Activated CD8-positive, alpha-beta T cell treated with anti-CD3 and anti-CD28 coated beads for 36 hours (primary cell): ENCODE results near the gene GRK4. TPM values are rescaled to one million over a fixed set of nuclear protein-coding genes. Genes with fewer than 3 reads are reported as not detected.

Experiments
- ATAC-seq: fragments of 200-7000 bp; cut with Tn5 transposase; one replicate; pipeline ENCODE4 v1.10.0; 2021; ENCODE audit warnings: mild to moderate bottlenecking, moderate library complexity
- CTCF ChIA-PET: fragments of 350-600 bp; sonication (Branson Sonifier 250); formaldehyde crosslinking; loops from one replicate; lab custom pipeline; 2021; ENCODE audit warnings: antibody characterized with exemption; lab: Charles Lee
- POLR2A ChIA-PET: fragments of 350-600 bp; sonication (Branson Sonifier 250); formaldehyde crosslinking; loops from one replicate; lab custom pipeline; 2021; ENCODE audit warnings: antibody characterized with exemption; lab: Charles Lee
- DNase-seq: peaks from one replicate; pipeline ENCODE4 v3.0.0-alpha.2; 2020
- H3K27ac Mint-ChIP-seq: one replicate; pipeline ENCODE4 v1.8.0; 2021; ENCODE audit warnings: mild to moderate bottlenecking, mixed read lengths
- H3K27me3 Mint-ChIP-seq: one replicate; pipeline ENCODE4 v1.8.0; 2021; ENCODE audit warnings: mixed read lengths
- H3K36me3 Mint-ChIP-seq: one replicate; pipeline ENCODE4 v1.8.0; 2021; ENCODE audit warnings: low read depth, mixed read lengths
- H3K4me1 Mint-ChIP-seq: one replicate; pipeline ENCODE4 v1.8.0; 2021; ENCODE audit warnings: low read depth, mixed read lengths
- H3K4me3 Mint-ChIP-seq: one replicate; pipeline ENCODE4 v1.8.0; 2021; ENCODE audit warnings: mild to moderate bottlenecking, moderate library complexity, mixed read lengths
- H3K9me3 Mint-ChIP-seq: one replicate; pipeline ENCODE4 v1.8.0; 2021; ENCODE audit warnings: mixed read lengths
- CTCF ChIP-seq: fragments of 200-600 bp; IDR thresholded peaks from one replicate; pipeline ENCODE4 v1.8.0; 2022; ENCODE audit warnings: antibody characterized with exemption, mild to moderate bottlenecking
- intact Hi-C: fragments of 100-400 bp; cut with micrococcal nuclease; formaldehyde crosslinking; loops from one replicate; pipeline ENCODE4 v1.10.0; 2022
- total RNA-seq, 2 experiments: library from RNA; stranded (reverse); gene quantifications; one replicate each; pipeline ENCODE4 v1.2.3, GENCODE V29; 2021

Gene GRK4
- total RNA-seq, 2 experiments from 2014 or later: 2.8 to 3.0 TPM

GRCh38 chr4:3062471-3062870, 99.1 kb downstream of the GRK4 start:
- no peaks in the 10 kb centered on the region for H3K36me3 Mint-ChIP-seq
- no peaks in the 10 kb centered on the region for H3K9me3 Mint-ChIP-seq
- H3K27ac Mint-ChIP-seq: no peak overlapping the region
- intact Hi-C loops: no loop called here
- ChIA-PET CTCF (no interaction called here), POLR2A (no interaction called here)
- H3K27me3 Mint-ChIP-seq: peaks cover 3% of the 10 kb centered on the region
- H3K4me3 Mint-ChIP-seq: no peak overlapping the region
- ATAC-seq (no peak), DNase-seq (no peak)
- H3K4me1 Mint-ChIP-seq: no peaks in the 10 kb centered on the region
- TF ChIP-seq CTCF: no peak

GRCh38 chr4:3065551-3065950, 102.2 kb downstream of the GRK4 start:
- DNase-seq: no peak

GRCh38 chr4:3066836-3067400, 103.5 kb downstream of the GRK4 start:
- Mint-ChIP-seq H3K4me3 (no peak overlapping the region), H3K9me3 (no peaks in the 10 kb centered on the region), H3K27ac (no peak overlapping the region), H3K27me3 (no peaks in the 10 kb centered on the region), H3K4me1 (no peaks in the 10 kb centered on the region), H3K36me3 (no peaks in the 10 kb centered on the region)
- DNase-seq (no peak), ATAC-seq (no peak)
- no peak for TF ChIP-seq CTCF
- ChIA-PET CTCF (interaction anchor here (1.2 kb wide), 1 partner anchor 89 kb away, joined by 3 read pairs; no protein-coding TSS in a partner anchor), POLR2A (no interaction called here)
- intact Hi-C loops: no loop called here

More at GRCh38 chr4:3065551-3065950, 102.2 kb downstream of the GRK4 start:
- Mint-ChIP-seq H3K27ac (no peak overlapping the region), H3K4me1 (no peaks in the 10 kb centered on the region), H3K27me3 (no peaks in the 10 kb centered on the region), H3K36me3 (no peaks in the 10 kb centered on the region), H3K9me3 (no peaks in the 10 kb centered on the region), H3K4me3 (no peak overlapping the region)
- intact Hi-C loops: no loop called here
- no peak for TF ChIP-seq CTCF
- ATAC-seq: no peak
- CTCF ChIA-PET: no interaction called here
- POLR2A ChIA-PET: no interaction called here

GRCh38 chr4:3067473-3068001, 104.2 kb downstream of the GRK4 start:
- CTCF ChIA-PET: interaction anchor here (1.2 kb wide), 1 partner anchor 89 kb away, joined by 3 read pairs; no protein-coding TSS in a partner anchor
- H3K27me3 Mint-ChIP-seq: no peaks in the 10 kb centered on the region
- no peak overlapping the region for H3K27ac Mint-ChIP-seq
- no peak overlapping the region for H3K4me3 Mint-ChIP-seq
- POLR2A ChIA-PET: no interaction called here
- no peak for DNase-seq
- H3K9me3 Mint-ChIP-seq: no peaks in the 10 kb centered on the region
- no peak for TF ChIP-seq CTCF
- no peaks in the 10 kb centered on the region for H3K36me3 Mint-ChIP-seq
- intact Hi-C loops: no loop called here
- ATAC-seq: no peak
- no peaks in the 10 kb centered on the region for H3K4me1 Mint-ChIP-seq

- POLR2A ChIA-PET: no interaction called here
- no peak for ATAC-seq
- Mint-ChIP-seq H3K4me1 (no peaks in the 10 kb centered on the region), H3K27me3 (no peaks in the 10 kb centered on the region), H3K9me3 (no peaks in the 10 kb centered on the region), H3K27ac (no peak overlapping the region), H3K4me3 (no peak overlapping the region), H3K36me3 (no peaks in the 10 kb centered on the region)
- intact Hi-C loops: no loop called here
- no peak for DNase-seq
- no peak for TF ChIP-seq CTCF
- CTCF ChIA-PET: interaction anchor here (1.4 kb wide), 1 partner anchor 91 kb away, joined by 5 read pairs; no protein-coding TSS in a partner anchor
Measured at GRCh38 chr4:3069661-3070199, 106.4 kb downstream of the GRK4 start.
